ENCODE data around the gene RBMS3. TPM values are rescaled to one million over a fixed set of nuclear protein-coding genes. Genes with fewer than 3 reads are reported as not detected.

The RBMS3 gene
- total and polyA plus RNA-seq, 2 experiments from 2014 or later = 34.9 to 37.1 TPM

GRCh38 chr3:29310865-29311264 is 30.0 kb downstream of the RBMS3 start:
- peaks cover 89% of the 10 kb centered on the region for H3K79me2 ChIP-seq
- WGBS (ENCODE audit: low lambda C conversion rate, missing lambda C conversion rate) = 65% methylated on average over 1 of the region's 1 CpG

GRCh38 chr3:29311795-29312194 is 30.9 kb downstream of the RBMS3 start:
- H3K9me3 ChIP-seq (ENCODE audit: low read depth) = no peaks in the 10 kb centered on the region
- H3K36me3 ChIP-seq (replicated peaks; ENCODE audit: insufficient read depth, low read depth) = no peaks in the 10 kb centered on the region
- H3K4me1 ChIP-seq (ENCODE audit: insufficient read depth) = peaks cover 17% of the 10 kb centered on the region
- TF ChIP-seq EZH2phosphoT487 (IDR thresholded peaks at IDR 0.05; ENCODE audit: low read depth, severe bottlenecking, unreplicated experiment) = no peak
- TF ChIP-seq CTCF (IDR thresholded peaks at IDR 0.05; ENCODE audit: poor library complexity) = no peak
- TF ChIP-seq EZH2 (IDR thresholded peaks at IDR 0.05; ENCODE audit: borderline replicate concordance) = no peak
- H3K27me3 ChIP-seq = no peaks in the 10 kb centered on the region
- H4K20me1 ChIP-seq (ENCODE audit: insufficient read depth, poor library complexity, severe bottlenecking) = no peaks in the 10 kb centered on the region
- no peak for DNase-seq (ENCODE audit: low spot score)
- H3K4me2 ChIP-seq = peak overlapping the region; percentile 24
- H3K4me3 ChIP-seq = no peak overlapping the region
- no peaks in the 10 kb centered on the region for H3K9me2 ChIP-seq (replicated peaks; ENCODE audit: insufficient read depth)
- peak overlapping the region; percentile 11 for H3K27ac ChIP-seq
- H3K79me2 ChIP-seq = peaks cover 89% of the 10 kb centered on the region
- WGBS (ENCODE audit: low lambda C conversion rate, missing lambda C conversion rate) = 76% methylated on average over 3 of the region's 3 CpGs
- no peak overlapping the region for H2AFZ ChIP-seq

More at GRCh38 chr3:29310865-29311264, 30.0 kb downstream of the RBMS3 start:
- Histone ChIP-seq H3K4me2 (no peak overlapping the region), H3K27me3 (no peaks in the 10 kb centered on the region), H3K4me1 (ENCODE audit: insufficient read depth) (peaks cover 17% of the 10 kb centered on the region), H3K27ac (no peak overlapping the region), H4K20me1 (ENCODE audit: insufficient read depth, poor library complexity, severe bottlenecking) (no peaks in the 10 kb centered on the region), H2AFZ (no peak overlapping the region), H3K9me2 (replicated peaks; ENCODE audit: insufficient read depth) (no peaks in the 10 kb centered on the region), H3K36me3 (replicated peaks; ENCODE audit: insufficient read depth, low read depth) (no peaks in the 10 kb centered on the region), H3K9me3 (ENCODE audit: low read depth) (no peaks in the 10 kb centered on the region), H3K4me3 (no peak overlapping the region)
- no peak for TF ChIP-seq EZH2 (IDR thresholded peaks at IDR 0.05; ENCODE audit: borderline replicate concordance)
- TF ChIP-seq EZH2phosphoT487 (IDR thresholded peaks at IDR 0.05; ENCODE audit: low read depth, severe bottlenecking, unreplicated experiment) = no peak
- TF ChIP-seq CTCF (IDR thresholded peaks at IDR 0.05; ENCODE audit: poor library complexity) = no peak
- DNase-seq (ENCODE audit: low spot score) = no peak

- H3K4me1 ChIP-seq (ENCODE audit: insufficient read depth) = peaks cover 17% of the 10 kb centered on the region
- TF ChIP-seq EZH2phosphoT487 (IDR thresholded peaks at IDR 0.05; ENCODE audit: low read depth, severe bottlenecking, unreplicated experiment) = no peak
- no peak for TF ChIP-seq CTCF (IDR thresholded peaks at IDR 0.05; ENCODE audit: poor library complexity)
- no peak for TF ChIP-seq EZH2 (IDR thresholded peaks at IDR 0.05; ENCODE audit: borderline replicate concordance)
- H3K79me2 ChIP-seq = peaks cover 89% of the 10 kb centered on the region
- no peaks in the 10 kb centered on the region for H3K36me3 ChIP-seq (replicated peaks; ENCODE audit: insufficient read depth, low read depth)
- H3K4me2 ChIP-seq = peak overlapping the region; percentile 40
- no peaks in the 10 kb centered on the region for H4K20me1 ChIP-seq (ENCODE audit: insufficient read depth, poor library complexity, severe bottlenecking)
- no peak for DNase-seq (ENCODE audit: low spot score)
- peak overlapping the region; percentile 11 for H3K27ac ChIP-seq
- H3K4me3 ChIP-seq = no peak overlapping the region
- H3K9me2 ChIP-seq (replicated peaks; ENCODE audit: insufficient read depth) = no peaks in the 10 kb centered on the region
- H3K9me3 ChIP-seq (ENCODE audit: low read depth) = no peaks in the 10 kb centered on the region
- no peaks in the 10 kb centered on the region for H3K27me3 ChIP-seq
- no peak overlapping the region for H2AFZ ChIP-seq
- WGBS (ENCODE audit: low lambda C conversion rate, missing lambda C conversion rate) = 57% methylated on average over 2 of the region's 2 CpGs
Measured at GRCh38 chr3:29312395-29312794, 31.5 kb downstream of the RBMS3 start.

Measured in hepatocyte (in vitro differentiated cells).